Testis (tissue), 2 donors: ENCODE results near the gene COASY.
"Not testable (repeated sequence)": the region's sequence is repeated elsewhere in the genome, so short reads cannot be mapped to it uniquely, and the experiment has no call there.

Source experiments
- POLR2A ChIP-seq: fragments of 450-650 bp; IDR thresholded peaks from one replicate; pipeline ENCODE4 v1.6.1; 2017; ENCODE audit warnings: antibody characterized with exemption, mild to moderate bottlenecking, moderate library complexity
- TF ChIP-seq, protein P1 (sequence below), 3 experiments: fragments of 450-650 bp in 2 of 3; fragments of 200-600 bp in 1 of 3; sonication (generic) in 1 of 3; IDR thresholded peaks; one replicate each; pipeline ENCODE4 v1.5.1; 2016 to 2019; ENCODE audit warnings: antibody characterized with exemption in 3 of 3, mild to moderate bottlenecking in 2 of 3, moderate library complexity in 1 of 3

- TF ChIP-seq, protein P1, sequence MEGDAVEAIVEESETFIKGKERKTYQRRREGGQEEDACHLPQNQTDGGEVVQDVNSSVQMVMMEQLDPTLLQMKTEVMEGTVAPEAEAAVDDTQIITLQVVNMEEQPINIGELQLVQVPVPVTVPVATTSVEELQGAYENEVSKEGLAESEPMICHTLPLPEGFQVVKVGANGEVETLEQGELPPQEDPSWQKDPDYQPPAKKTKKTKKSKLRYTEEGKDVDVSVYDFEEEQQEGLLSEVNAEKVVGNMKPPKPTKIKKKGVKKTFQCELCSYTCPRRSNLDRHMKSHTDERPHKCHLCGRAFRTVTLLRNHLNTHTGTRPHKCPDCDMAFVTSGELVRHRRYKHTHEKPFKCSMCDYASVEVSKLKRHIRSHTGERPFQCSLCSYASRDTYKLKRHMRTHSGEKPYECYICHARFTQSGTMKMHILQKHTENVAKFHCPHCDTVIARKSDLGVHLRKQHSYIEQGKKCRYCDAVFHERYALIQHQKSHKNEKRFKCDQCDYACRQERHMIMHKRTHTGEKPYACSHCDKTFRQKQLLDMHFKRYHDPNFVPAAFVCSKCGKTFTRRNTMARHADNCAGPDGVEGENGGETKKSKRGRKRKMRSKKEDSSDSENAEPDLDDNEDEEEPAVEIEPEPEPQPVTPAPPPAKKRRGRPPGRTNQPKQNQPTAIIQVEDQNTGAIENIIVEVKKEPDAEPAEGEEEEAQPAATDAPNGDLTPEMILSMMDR (IDR thresholded peaks at IDR 0.05), result not testable (repeated sequence)
- TF ChIP-seq POLR2A, result not testable (repeated sequence)
These were observed 21.4 kb upstream of the COASY start for GRCh38 chr17:42540558-42540957.
